Measurements from ENCODE around the gene TRIM46.

- no peak for TF ChIP-seq POLR2A (IDR thresholded peaks at IDR 0.05; ENCODE audit: low read depth, low read length)
- no peak for TF ChIP-seq TAF1 (IDR thresholded peaks at IDR 0.05; ENCODE audit: low read depth, low read length)
- no peak for TF ChIP-seq POLR2AphosphoS5 (IDR thresholded peaks at IDR 0.05; ENCODE audit: low read depth, low read length)
Measured at GRCh38 chr1:155160128-155160527, 13.5 kb upstream of the TRIM46 start.

All from GM12891 (cell line).